Adrenal gland (tissue), 19 donors: ENCODE measurements around the gene ALPK3. TPM values are rescaled to one million over a fixed set of nuclear protein-coding genes. Genes with fewer than 3 reads are reported as not detected.
A peak's percentile ranks its signal among the peaks of the same experiment; 100 is the strongest.

Experiments
- DNase-seq, 7 donors: peaks; one replicate each; pipeline ENCODE4 v3.0.0-alpha.2; 2019 to 2020
- H3K27ac ChIP-seq, 5 donors: fragments of 200-600 bp; sonication (generic) in 4 of 5; 1 replicate in 3 of 5; 2 replicates in 2 of 5; pipeline versions ENCODE4 v1.5.1 to v1.8.0; 2016 to 2020; ENCODE audit warnings: mild to moderate bottlenecking in 1 of 5
- H3K27me3 ChIP-seq: fragments of 200-600 bp; 2 replicates; pipeline ENCODE4 v1.8.0; 2021
- H3K36me3 ChIP-seq, 2 donors: fragments of 200-600 bp; replicated peaks in 1 of 2; 1 replicate in 1 of 2; 2 replicates in 1 of 2; pipeline versions ENCODE4 v1.5.1 to v1.8.0; 2018 to 2022
- H3K4me1 ChIP-seq, 2 donors: fragments of 200-600 bp; replicated peaks in 1 of 2; 1 replicate in 1 of 2; 2 replicates in 1 of 2; pipeline versions ENCODE4 v1.5.1 to v1.8.0; 2018 to 2021
- H3K4me3 ChIP-seq, 4 donors: fragments of 200-600 bp; sonication (generic) in 3 of 4; one replicate each; pipeline ENCODE4 v1.5.1; 2016 to 2018
- H3K9me3 ChIP-seq, 3 donors: fragments of 200-600 bp; sonication (generic) in 1 of 3; replicated peaks in 1 of 3; 1 replicate in 2 of 3; 2 replicates in 1 of 3; pipeline versions ENCODE4 v1.5.1 to v1.8.0; 2016 to 2021
- POLR2A ChIP-seq, 2 donors: fragments of 450-650 bp; IDR thresholded peaks; one replicate each; pipeline ENCODE4 v1.6.1; 2017; ENCODE audit warnings: antibody characterized with exemption in 2 of 2, mild to moderate bottlenecking in 2 of 2, moderate library complexity in 1 of 2
- WGBS, 4 donors: extraction: QIAGEN DNeasy Blood & Tissue Kit in 2 of 4; methylation state at CpG; one replicate each; pipeline versions ENCODE4 v1.1.5 to v1.1.7; 2013 to 2017; 5-methylcytosine and 5-hydroxymethylcytosine counted together
- intact Hi-C, 2 donors: fragments of 100-400 bp; cut with DNase I; formaldehyde crosslinking; loops; one replicate each; pipeline versions ENCODE4 v1.14.1 to v1.15.0; 2022 to 2023
- long read RNA-seq, 10 donors: library from polyadenylated mRNA in 3 of 10; unstranded in 2 of 10; stranded (forward) in 1 of 10; transcript quantifications; one replicate each; pipeline ENCODE4 v2.0.0 and lab custom pipeline, GENCODE V29; 2021 to 2026
- polyA plus RNA-seq, 3 donors: library from polyadenylated mRNA; stranded (reverse); fragments of 200-250 nt in 2 of 3; fragments of 350-450 nt in 1 of 3; fragmentation: Illumina TruSeq in 1 of 3; extraction: RNeasy Lipid Tissue Mini Kit (QIAGEN cat#74804) in 1 of 3; gene quantifications; one replicate each; pipeline ENCODE4 v1.2.3, GENCODE V29; 2013 to 2014
- total RNA-seq, 9 donors: library from RNA; depleted of rRNA in 4 of 9; stranded (reverse); fragments of >200 nt in 4 of 9; fragments of 120-200 nt in 1 of 9; fragmentation: NEBNext Ultra II Directional in 1 of 9; extraction: Animal tissue kit (Norgen Biotek cat#: 25700) in 1 of 9; gene quantifications; one replicate each; pipeline versions ENCODE4 v1.1.0 to v1.2.4, GENCODE V29; 2013 to 2023
- TF ChIP-seq, protein P1 (sequence below), 6 experiments: fragments of 450-650 bp in 4 of 6; fragments of 200-600 bp in 2 of 6; sonication (generic) in 1 of 6; IDR thresholded peaks; 1 replicate in 5 of 6; 2 replicates in 1 of 6; pipeline versions ENCODE4 v1.5.1 to v1.8.0; 2016 to 2021; ENCODE audit warnings: antibody characterized with exemption in 6 of 6, mild to moderate bottlenecking in 2 of 6, moderate library complexity in 1 of 6
- donor health status: healthy with polysubstance abuse.
- donor health status: Bipolar disorder and iron deficiency.
- donor health status: DM: yes; HTN: yes; CAD: no.
- donor health status: DM: no; HTN: no; CAD: no.
- donor health status: DM: no; HTN: no; CAD: no.
- donor health status: DM: yes; HTN: yes; CAD: no.

ALPK3 gene, protein sequence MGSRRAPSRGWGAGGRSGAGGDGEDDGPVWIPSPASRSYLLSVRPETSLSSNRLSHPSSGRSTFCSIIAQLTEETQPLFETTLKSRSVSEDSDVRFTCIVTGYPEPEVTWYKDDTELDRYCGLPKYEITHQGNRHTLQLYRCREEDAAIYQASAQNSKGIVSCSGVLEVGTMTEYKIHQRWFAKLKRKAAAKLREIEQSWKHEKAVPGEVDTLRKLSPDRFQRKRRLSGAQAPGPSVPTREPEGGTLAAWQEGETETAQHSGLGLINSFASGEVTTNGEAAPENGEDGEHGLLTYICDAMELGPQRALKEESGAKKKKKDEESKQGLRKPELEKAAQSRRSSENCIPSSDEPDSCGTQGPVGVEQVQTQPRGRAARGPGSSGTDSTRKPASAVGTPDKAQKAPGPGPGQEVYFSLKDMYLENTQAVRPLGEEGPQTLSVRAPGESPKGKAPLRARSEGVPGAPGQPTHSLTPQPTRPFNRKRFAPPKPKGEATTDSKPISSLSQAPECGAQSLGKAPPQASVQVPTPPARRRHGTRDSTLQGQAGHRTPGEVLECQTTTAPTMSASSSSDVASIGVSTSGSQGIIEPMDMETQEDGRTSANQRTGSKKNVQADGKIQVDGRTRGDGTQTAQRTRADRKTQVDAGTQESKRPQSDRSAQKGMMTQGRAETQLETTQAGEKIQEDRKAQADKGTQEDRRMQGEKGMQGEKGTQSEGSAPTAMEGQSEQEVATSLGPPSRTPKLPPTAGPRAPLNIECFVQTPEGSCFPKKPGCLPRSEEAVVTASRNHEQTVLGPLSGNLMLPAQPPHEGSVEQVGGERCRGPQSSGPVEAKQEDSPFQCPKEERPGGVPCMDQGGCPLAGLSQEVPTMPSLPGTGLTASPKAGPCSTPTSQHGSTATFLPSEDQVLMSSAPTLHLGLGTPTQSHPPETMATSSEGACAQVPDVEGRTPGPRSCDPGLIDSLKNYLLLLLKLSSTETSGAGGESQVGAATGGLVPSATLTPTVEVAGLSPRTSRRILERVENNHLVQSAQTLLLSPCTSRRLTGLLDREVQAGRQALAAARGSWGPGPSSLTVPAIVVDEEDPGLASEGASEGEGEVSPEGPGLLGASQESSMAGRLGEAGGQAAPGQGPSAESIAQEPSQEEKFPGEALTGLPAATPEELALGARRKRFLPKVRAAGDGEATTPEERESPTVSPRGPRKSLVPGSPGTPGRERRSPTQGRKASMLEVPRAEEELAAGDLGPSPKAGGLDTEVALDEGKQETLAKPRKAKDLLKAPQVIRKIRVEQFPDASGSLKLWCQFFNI (N-terminal part only)
- 10 to 100 TPM in 8 of 9 donors, 1 to 10 TPM in 1; 5.8 to 39.3 (median 16.4) TPM for total RNA-seq
- 10 to 100 TPM; 10.4 to 18.2 (median 15.4) TPM for polyA plus RNA-seq
- long read RNA-seq, donor 1, partial matches to known transcripts: 31 of 41 reads
- long read RNA-seq, donor 1, other reads (novel, unspliced or antisense): 7 of 41 reads
- long read RNA-seq, donor 2, partial matches to known transcripts: 7 of 8 reads
- long read RNA-seq, donor 2, other reads (novel, unspliced or antisense): 0 of 8 reads
- long read RNA-seq, donor 3, partial matches to known transcripts: 28 of 28 reads
- long read RNA-seq, donor 3, other reads (novel, unspliced or antisense): 0 of 28 reads
- long read RNA-seq, donor 4, partial matches to known transcripts: 0 of 1 reads
- long read RNA-seq, donor 4, other reads (novel, unspliced or antisense): 1 of 1 reads
- long read RNA-seq, donor 5, partial matches to known transcripts: 2 of 12 reads
- long read RNA-seq, donor 5, other reads (novel, unspliced or antisense): 10 of 12 reads
- long read RNA-seq, donor 6, partial matches to known transcripts: 0 of 2 reads
- long read RNA-seq, donor 6, other reads (novel, unspliced or antisense): 2 of 2 reads
- long read RNA-seq, donor 7: 0 reads
- long read RNA-seq, donor 8, partial matches to known transcripts: 15 of 15 reads
- long read RNA-seq, donor 8, other reads (novel, unspliced or antisense): 0 of 15 reads
- long read RNA-seq, donor 9, partial matches to known transcripts: 0 of 6 reads
- long read RNA-seq, donor 9, other reads (novel, unspliced or antisense): 5 of 6 reads
- long read RNA-seq, donor 10, partial matches to known transcripts: 18 of 25 reads
- long read RNA-seq, donor 10, other reads (novel, unspliced or antisense): 7 of 25 reads

DNA sequence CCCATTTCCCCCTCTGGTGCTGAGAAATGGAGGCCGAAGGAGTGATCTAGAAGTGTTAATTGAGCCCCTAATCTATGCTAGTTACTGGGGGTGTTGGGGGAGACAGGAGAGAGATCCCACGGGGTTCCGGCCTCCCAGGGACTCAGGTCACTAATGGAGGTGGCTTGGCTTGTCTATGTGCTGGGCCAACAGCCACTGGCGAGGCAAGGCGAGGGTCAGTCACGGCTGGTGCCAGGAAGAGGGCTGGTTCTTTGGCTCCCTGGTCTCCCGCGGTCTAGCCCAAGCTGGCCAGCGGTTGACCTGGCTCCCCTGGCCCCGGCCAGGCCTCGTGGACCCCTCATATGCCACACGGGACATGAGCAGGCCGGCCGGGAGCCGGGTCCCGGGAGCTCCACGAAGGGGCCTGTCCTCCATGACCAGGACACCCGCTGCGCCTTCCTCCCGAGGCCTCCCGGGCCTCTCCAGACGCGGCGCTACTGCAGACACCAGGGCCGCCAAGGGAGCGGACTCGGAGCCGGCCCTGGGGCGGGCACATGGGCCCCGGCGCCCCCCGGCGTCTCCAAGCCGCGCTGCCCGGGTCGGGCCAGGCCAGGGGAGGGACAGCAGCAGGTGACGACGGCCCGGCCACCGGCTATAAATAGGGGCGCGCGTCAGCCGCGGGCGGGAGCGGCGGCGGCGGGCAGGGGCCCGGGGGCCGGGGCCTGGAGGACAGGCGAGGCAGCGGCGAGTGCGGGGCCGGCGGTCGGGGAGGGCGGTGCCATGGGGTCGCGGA, at the start of gene ALPK3:
TSS of gene ALPK3 (plus strand) at position 663 of the 772 bp plus-strand sequence. CDS start at position 760, 97 bp downstream.
- Histone ChIP-seq H3K4me3 (peak within 1 kb of the TSS in 1 of 4 donors; percentile 43), H3K27ac (peak within 1 kb of the TSS; percentile 72 to 95 (median 91)), H3K9me3 (no peaks in the 10 kb centered on the region), H3K36me3 (no peaks in the 10 kb centered on the region), H3K27me3 (no peaks in the 10 kb centered on the region), H3K4me1 (peaks cover 20 to 42% of the 10 kb centered on the region in 2 donors)
- intact Hi-C loops: loop anchor here in 1 of 2 donors (10.0 kb wide), 1 partner anchor 62 kb away; no protein-coding TSS in a partner anchor
- WGBS, 4 donors: 23 to 95% (median 56%) methylated on average over 6 to 63 of the region's 63 CpGs
- TF ChIP-seq, protein P1, sequence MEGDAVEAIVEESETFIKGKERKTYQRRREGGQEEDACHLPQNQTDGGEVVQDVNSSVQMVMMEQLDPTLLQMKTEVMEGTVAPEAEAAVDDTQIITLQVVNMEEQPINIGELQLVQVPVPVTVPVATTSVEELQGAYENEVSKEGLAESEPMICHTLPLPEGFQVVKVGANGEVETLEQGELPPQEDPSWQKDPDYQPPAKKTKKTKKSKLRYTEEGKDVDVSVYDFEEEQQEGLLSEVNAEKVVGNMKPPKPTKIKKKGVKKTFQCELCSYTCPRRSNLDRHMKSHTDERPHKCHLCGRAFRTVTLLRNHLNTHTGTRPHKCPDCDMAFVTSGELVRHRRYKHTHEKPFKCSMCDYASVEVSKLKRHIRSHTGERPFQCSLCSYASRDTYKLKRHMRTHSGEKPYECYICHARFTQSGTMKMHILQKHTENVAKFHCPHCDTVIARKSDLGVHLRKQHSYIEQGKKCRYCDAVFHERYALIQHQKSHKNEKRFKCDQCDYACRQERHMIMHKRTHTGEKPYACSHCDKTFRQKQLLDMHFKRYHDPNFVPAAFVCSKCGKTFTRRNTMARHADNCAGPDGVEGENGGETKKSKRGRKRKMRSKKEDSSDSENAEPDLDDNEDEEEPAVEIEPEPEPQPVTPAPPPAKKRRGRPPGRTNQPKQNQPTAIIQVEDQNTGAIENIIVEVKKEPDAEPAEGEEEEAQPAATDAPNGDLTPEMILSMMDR (IDR thresholded peaks at IDR 0.05): no peak
- peak; percentile 29 to 37 for TF ChIP-seq POLR2A (IDR thresholded peaks at IDR 0.05)
- peak; percentile 60 to 83 (median 74) for DNase-seq

DNA sequence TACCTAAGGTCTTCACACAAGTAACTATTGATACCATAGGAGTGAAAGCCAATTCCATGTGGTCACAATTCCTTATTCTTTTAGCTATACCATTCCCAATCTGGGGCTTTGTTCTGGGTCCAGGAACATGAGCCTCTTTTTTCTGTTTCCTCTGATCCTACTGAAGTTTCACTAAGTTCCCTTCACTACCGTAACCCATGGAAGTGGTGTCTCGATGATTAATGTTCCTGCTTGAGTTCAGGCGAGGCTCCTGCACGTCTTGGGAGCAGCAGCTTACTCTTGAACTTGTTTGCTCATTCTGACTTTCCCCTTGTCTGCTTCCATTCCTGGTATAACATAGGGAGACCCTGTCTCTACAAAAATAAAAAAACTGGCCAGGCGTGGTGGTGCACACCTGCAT, 45.1 kb upstream of the ALPK3 start:
- DNase-seq: no peak
- H3K9me3 ChIP-seq: no peaks in the 10 kb centered on the region
- peak overlapping the region in 1 of 5 donors; percentile 19 for H3K27ac ChIP-seq
- TF ChIP-seq POLR2A (IDR thresholded peaks at IDR 0.05): no peak
- TF ChIP-seq, protein P1 (IDR thresholded peaks at IDR 0.05): no peak
- H3K4me1 ChIP-seq: peaks cover 24 to 41% of the 10 kb centered on the region in 2 donors
- intact Hi-C loops: no loop called here
- WGBS, 4 donors: 35 to 51% (median 41%) methylated on average over 5 of the region's 5 CpGs
- no peaks in the 10 kb centered on the region for H3K27me3 ChIP-seq
- H3K36me3 ChIP-seq: peaks cover 0 to 19% of the 10 kb centered on the region in 2 donors
- H3K4me3 ChIP-seq: no peak overlapping the region

DNA sequence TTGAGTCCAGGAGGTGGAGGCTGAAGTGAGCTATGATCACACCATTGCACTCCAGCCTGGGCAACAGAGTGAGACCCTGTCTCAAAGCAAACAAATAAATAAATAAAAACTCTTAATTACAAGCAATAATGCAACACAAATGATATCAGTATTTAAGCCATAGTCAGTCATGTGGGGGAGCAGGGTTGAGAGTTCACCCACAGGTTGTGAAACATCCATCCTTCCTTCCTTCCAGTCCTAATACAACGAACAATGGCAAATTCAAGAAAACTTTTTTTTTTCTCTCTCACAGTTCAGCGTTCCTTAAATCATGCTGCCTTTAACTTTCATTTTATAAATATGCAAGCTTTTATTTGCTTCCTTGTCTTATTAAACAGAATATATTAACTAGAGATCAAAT, 44.7 kb upstream of the ALPK3 start:
- peak overlapping the region in 1 of 5 donors; percentile 19 for H3K27ac ChIP-seq
- H3K4me3 ChIP-seq: no peak overlapping the region
- no peaks in the 10 kb centered on the region for H3K27me3 ChIP-seq
- intact Hi-C loops: no loop called here
- no peaks in the 10 kb centered on the region for H3K9me3 ChIP-seq
- peaks cover 0 to 19% of the 10 kb centered on the region in 2 donors for H3K36me3 ChIP-seq
- peaks cover 24 to 41% of the 10 kb centered on the region in 2 donors for H3K4me1 ChIP-seq
- WGBS, 4 donors: 30 to 45% (median 38%) methylated on average over 2 of the region's 2 CpGs
- no peak for DNase-seq
- TF ChIP-seq, protein P1 (IDR thresholded peaks at IDR 0.05): no peak
- no peak for TF ChIP-seq POLR2A (IDR thresholded peaks at IDR 0.05)
